Measurements from ENCODE around the gene GFRA4. TPM values are rescaled to one million over a fixed set of nuclear protein-coding genes. Genes with fewer than 3 reads are reported as not detected.
A peak's percentile ranks its signal among the peaks of the same experiment; 100 is the strongest.

GFRA4 gene
- total RNA-seq, 1 donor from 2014 or later = not detected

GRCh38 chr20:3670945-3671344 is 7.7 kb upstream of the GFRA4 start:
- H3K4me1 Mint-ChIP-seq (ENCODE audit: unreplicated experiment) = peaks cover 7% of the 10 kb centered on the region
- no peaks in the 10 kb centered on the region for H3K36me3 Mint-ChIP-seq (ENCODE audit: low read depth, unreplicated experiment)
- DNase-seq (ENCODE audit: low spot score) = no peak
- TF ChIP-seq, protein P1, sequence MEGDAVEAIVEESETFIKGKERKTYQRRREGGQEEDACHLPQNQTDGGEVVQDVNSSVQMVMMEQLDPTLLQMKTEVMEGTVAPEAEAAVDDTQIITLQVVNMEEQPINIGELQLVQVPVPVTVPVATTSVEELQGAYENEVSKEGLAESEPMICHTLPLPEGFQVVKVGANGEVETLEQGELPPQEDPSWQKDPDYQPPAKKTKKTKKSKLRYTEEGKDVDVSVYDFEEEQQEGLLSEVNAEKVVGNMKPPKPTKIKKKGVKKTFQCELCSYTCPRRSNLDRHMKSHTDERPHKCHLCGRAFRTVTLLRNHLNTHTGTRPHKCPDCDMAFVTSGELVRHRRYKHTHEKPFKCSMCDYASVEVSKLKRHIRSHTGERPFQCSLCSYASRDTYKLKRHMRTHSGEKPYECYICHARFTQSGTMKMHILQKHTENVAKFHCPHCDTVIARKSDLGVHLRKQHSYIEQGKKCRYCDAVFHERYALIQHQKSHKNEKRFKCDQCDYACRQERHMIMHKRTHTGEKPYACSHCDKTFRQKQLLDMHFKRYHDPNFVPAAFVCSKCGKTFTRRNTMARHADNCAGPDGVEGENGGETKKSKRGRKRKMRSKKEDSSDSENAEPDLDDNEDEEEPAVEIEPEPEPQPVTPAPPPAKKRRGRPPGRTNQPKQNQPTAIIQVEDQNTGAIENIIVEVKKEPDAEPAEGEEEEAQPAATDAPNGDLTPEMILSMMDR (IDR thresholded peaks at IDR 0.05; ENCODE audit: unreplicated experiment) = no peak
- H3K4me3 Mint-ChIP-seq (ENCODE audit: unreplicated experiment) = no peak overlapping the region
- H3K27me3 Mint-ChIP-seq (ENCODE audit: unreplicated experiment) = peaks cover 20% of the 10 kb centered on the region
- H3K27ac Mint-ChIP-seq (ENCODE audit: unreplicated experiment) = no peak overlapping the region
- no peaks in the 10 kb centered on the region for H3K9me3 Mint-ChIP-seq (ENCODE audit: unreplicated experiment)

- no peak for DNase-seq (ENCODE audit: low spot score)
- Mint-ChIP-seq H3K27ac (ENCODE audit: unreplicated experiment) (peak overlapping the region; percentile 7), H3K4me1 (ENCODE audit: unreplicated experiment) (peaks cover 7% of the 10 kb centered on the region)
These were observed 7.3 kb upstream of the GFRA4 start for GRCh38 chr20:3670511-3670910.

DNA sequence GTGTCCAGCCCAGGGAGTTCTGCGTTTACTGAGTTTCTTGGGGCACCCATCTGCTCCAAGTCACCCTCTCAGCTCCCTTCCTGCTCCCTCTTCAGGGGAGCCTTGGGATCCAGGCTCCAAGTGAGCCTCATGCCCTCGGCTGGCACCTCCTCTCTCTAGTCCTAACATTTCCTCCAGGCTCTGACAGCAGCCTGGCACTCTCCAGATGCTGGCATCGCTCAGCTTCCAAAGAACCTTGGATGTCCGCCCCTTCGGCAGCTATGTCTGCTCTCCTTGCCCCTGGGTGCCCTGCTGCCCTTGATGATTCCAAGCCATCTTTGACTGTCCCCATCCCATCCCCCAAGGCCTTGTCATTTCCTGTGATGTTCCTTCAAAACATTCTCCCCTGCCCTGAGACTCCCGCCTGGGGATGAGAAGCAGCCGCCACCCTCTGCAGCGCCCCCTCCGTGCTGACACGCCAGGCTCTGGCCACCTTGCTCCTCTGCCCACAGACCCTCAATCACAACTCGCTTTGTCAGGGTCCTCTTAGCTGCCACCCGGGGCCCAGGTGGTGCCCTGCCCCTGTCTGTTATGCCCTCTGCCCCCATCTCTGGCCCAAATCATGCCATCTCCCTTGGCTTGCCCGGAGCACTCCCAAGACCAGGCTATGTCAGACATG is 6.6 kb upstream of the GFRA4 start:
- H3K4me3 Mint-ChIP-seq (ENCODE audit: unreplicated experiment) = peak overlapping the region; percentile 8
- TF ChIP-seq, protein P1 (IDR thresholded peaks at IDR 0.05; ENCODE audit: unreplicated experiment) = no peak
- H3K27ac Mint-ChIP-seq (ENCODE audit: unreplicated experiment) = no peak overlapping the region
- H3K36me3 Mint-ChIP-seq (ENCODE audit: low read depth, unreplicated experiment) = no peaks in the 10 kb centered on the region
- H3K27me3 Mint-ChIP-seq (ENCODE audit: unreplicated experiment) = peaks cover 17% of the 10 kb centered on the region
- H3K4me1 Mint-ChIP-seq (ENCODE audit: unreplicated experiment) = peaks cover 7% of the 10 kb centered on the region
- H3K9me3 Mint-ChIP-seq (ENCODE audit: unreplicated experiment) = no peaks in the 10 kb centered on the region
- DNase-seq (ENCODE audit: low spot score) = no peak

More at GRCh38 chr20:3670511-3670910, 7.3 kb upstream of the GFRA4 start:
- no peaks in the 10 kb centered on the region for H3K9me3 Mint-ChIP-seq (ENCODE audit: unreplicated experiment)
- H3K36me3 Mint-ChIP-seq (ENCODE audit: low read depth, unreplicated experiment) = no peaks in the 10 kb centered on the region
- peaks cover 20% of the 10 kb centered on the region for H3K27me3 Mint-ChIP-seq (ENCODE audit: unreplicated experiment)
- peak overlapping the region; percentile 8 for H3K4me3 Mint-ChIP-seq (ENCODE audit: unreplicated experiment)
- TF ChIP-seq, protein P1 (IDR thresholded peaks at IDR 0.05; ENCODE audit: unreplicated experiment) = no peak

- Mint-ChIP-seq H3K27ac (ENCODE audit: unreplicated experiment) (no peak overlapping the region), H3K4me3 (ENCODE audit: unreplicated experiment) (no peak overlapping the region), H3K36me3 (ENCODE audit: low read depth, unreplicated experiment) (no peaks in the 10 kb centered on the region), H3K4me1 (ENCODE audit: unreplicated experiment) (peaks cover 7% of the 10 kb centered on the region), H3K9me3 (ENCODE audit: unreplicated experiment) (no peaks in the 10 kb centered on the region), H3K27me3 (ENCODE audit: unreplicated experiment) (peaks cover 14% of the 10 kb centered on the region)
- no peak for DNase-seq (ENCODE audit: low spot score)
- TF ChIP-seq, protein P1 (IDR thresholded peaks at IDR 0.05; ENCODE audit: unreplicated experiment) = no peak
These were observed 4.3 kb upstream of the GFRA4 start for GRCh38 chr20:3667434-3668037.

- TF ChIP-seq, protein P1 (IDR thresholded peaks at IDR 0.05; ENCODE audit: unreplicated experiment) = no peak
- Mint-ChIP-seq H3K4me1 (ENCODE audit: unreplicated experiment) (peaks cover 2% of the 10 kb centered on the region), H3K27me3 (ENCODE audit: unreplicated experiment) (peaks cover 12% of the 10 kb centered on the region), H3K9me3 (ENCODE audit: unreplicated experiment) (no peaks in the 10 kb centered on the region), H3K27ac (ENCODE audit: unreplicated experiment) (no peak overlapping the region), H3K4me3 (ENCODE audit: unreplicated experiment) (no peak overlapping the region), H3K36me3 (ENCODE audit: low read depth, unreplicated experiment) (peaks cover 1% of the 10 kb centered on the region)
- no peak for DNase-seq (ENCODE audit: low spot score)
These were observed 659 bp upstream of the GFRA4 start for GRCh38 chr20:3663858-3664257.
